GM21390 (cell line): ENCODE measurements around the gene MCM3AP.
"Not testable (repeated sequence)": the region's sequence is repeated elsewhere in the genome, so short reads cannot be mapped to it uniquely, and the experiment has no call there.

Experiments
- ATAC-seq: cut with Tn5 transposase; IDR thresholded peaks from one replicate; pipeline ENCODE4 v1.9.1; 2021; ENCODE audit not compliant: unreplicated experiment

The MCM3AP gene

GRCh38 chr21:46207006-46207919 is 78.1 kb downstream of the MCM3AP start:
- ATAC-seq, result no peak

DNA sequence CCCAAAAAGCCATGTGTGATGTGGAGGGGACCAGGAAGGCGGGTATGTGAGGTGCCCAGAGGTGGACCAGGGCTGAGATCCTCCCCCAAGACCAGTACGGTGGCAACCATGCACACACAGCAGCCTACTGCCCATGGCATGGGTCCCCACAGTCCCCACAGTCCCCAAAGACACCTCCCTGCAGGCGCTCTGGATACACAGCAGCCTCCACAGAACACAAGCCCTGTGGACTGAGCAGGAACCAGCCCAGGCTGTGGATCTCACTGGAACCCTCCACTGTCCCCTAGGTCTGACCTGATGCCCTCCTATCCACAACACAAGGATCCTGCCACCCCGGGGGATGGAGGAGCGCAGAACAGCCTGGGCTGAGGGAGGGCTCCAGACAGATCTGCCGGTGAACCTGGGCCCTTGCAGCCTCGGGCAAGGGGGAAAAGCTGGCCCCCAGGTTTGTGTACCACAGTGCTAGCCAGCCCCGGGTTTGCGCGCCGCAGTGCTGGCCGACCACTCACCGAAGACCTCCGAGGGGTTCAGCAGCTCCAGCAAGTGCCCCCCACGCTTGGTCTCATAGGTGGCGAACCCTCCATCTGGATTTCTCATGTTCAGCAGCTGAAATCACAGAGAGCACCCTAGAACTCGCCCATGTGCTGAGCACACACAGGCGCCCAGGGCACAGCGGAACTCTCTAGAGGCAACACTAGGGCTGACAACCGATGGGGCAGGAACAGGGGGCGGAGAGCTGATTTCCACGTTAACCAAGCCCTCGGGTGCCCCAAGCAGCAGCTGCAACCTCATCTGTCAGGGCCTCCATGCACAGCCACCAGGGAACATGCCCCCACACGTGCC is 79.0 kb downstream of the MCM3AP start:
- no peak for ATAC-seq

DNA sequence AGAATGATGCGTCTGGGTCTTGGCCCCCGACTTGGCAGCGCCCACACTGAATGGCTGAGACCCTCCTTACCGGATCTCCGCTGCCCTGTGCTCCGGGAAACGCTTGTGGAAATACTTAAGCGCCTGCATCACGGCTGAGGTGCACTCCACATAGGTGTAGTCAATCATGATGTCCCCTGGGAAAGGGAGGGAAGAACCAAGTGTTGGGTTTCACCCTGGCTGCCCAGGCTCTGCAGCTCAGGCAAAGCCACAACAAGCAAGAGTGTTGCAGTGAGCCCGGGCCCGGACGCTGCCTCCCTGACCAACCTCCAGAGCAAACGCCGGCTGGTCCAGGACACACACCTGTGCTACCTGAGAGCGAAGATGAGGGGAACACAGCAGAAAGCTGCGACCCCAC is 79.6 kb downstream of the MCM3AP start:
- ATAC-seq, result no peak

DNA sequence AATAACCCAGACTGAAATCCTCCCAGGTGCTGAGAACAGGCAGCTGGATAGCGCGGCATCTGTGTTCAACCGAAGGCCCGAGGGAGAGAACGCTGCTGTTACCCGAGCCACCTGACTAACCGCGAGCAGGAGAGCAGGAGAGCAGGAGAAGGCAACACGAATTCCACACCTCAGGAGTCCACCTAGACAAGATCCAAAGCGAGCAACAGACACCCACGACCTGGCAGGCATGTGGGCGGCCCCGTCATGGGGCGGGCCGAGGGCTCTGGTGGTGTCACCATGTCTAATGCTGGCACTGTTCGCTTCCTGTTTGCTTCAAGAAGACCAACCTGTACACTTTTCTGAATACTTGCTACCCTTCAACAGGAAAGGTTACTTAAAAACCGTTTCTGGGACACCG is 80.2 kb downstream of the MCM3AP start:
- no peak for ATAC-seq

- ATAC-seq, result no peak
These were observed 82.2 kb downstream of the MCM3AP start for GRCh38 chr21:46203203-46203600.

DNA sequence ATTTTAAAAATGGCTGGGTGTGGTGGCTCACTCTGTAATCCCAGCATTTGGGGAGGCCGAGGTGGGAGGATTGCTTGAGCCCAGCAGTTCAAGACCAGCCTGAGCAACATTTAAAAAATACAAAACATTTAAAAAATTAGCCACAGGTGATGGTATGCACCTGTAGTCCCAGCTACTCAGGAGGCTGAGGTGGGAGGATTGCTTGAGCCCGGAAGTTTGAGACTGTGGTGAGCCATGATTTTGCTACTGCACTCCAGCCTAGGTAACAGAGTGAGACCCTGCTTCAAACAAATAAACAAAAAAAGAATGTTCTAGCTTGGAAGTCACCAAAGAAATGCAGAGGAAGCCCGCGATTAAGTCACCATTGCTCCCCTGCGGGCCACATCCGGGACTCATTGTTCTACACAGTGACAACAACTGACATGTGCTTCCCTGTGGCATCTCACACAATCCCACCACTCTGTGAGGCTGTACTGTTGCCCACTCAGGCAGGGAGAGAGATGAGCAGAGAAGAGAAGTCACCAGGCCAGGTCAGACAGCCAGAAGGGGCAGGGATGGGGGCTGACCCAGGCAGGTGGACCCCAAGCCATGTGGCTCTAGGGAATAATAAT is 82.7 kb downstream of the MCM3AP start:
- ATAC-seq, result no peak

DNA sequence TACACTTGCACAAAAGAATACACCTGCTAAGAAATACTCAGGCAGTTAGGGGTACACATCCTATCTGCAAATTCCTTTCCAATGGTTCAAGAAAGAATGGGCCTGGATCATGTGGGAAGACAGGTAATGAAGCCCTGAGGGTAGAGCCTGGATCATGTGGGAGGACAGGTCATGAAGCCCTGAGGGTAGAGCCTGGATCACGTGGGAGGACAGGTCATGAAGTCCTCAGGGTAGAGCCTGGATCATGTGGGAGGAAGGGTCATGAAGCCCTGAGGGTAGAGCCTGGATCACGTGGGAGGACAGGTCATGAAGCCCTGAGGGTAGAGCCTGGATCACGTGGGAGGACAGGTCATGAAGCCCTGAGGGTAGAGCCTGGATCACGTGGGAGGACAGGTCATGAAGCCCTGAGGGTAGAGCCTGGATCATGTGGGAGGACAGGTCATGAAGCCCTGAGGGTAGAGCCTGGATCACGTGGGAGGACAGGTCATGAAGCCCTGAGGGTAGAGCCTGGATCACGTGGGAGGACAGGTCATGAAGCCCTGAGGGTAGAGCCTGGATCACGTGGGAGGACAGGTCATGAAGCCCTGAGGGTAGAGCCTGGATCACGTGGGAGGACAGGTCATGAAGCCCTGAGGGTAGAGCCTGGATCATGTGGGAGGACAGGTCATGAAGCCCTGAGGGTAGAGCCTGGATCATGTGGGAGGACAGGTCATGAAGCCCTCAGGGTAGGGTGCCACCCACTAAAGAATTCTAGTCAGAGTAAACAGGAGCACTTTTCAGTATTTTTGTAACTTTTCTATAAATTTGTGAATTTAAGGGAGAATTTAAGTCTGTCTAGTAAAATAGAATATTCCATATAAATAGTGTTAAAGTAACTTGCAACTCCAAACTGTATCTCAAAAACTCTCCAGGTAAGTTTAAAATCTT is 84.3 kb downstream of the MCM3AP start:
- ATAC-seq, result not testable (repeated sequence)

GRCh38 chr21:46199436-46200373 is 85.7 kb downstream of the MCM3AP start:
- ATAC-seq, result no peak

DNA sequence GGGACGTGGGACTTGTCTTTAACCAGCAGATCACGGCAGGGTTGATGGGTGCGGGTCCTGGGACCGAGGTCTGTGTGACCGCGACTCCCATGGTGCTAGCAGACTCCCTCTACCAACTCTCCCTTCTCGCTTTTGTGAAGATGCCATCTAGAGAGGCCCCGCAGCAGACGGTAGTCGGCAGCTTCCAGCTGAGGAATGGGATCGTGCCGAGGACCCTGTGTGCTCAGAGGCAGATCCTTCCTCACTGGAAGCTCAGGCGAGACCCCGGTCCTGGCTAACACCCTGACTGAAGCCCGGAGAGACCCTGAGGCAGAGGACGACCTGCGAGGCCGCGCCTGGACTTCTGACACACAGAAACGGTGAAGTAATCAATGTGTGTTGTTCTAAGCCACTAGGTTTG is 88.7 kb downstream of the MCM3AP start:
- no peak for ATAC-seq

- ATAC-seq, result no peak
These were observed 89.7 kb downstream of the MCM3AP start for GRCh38 chr21:46195595-46196195.

DNA sequence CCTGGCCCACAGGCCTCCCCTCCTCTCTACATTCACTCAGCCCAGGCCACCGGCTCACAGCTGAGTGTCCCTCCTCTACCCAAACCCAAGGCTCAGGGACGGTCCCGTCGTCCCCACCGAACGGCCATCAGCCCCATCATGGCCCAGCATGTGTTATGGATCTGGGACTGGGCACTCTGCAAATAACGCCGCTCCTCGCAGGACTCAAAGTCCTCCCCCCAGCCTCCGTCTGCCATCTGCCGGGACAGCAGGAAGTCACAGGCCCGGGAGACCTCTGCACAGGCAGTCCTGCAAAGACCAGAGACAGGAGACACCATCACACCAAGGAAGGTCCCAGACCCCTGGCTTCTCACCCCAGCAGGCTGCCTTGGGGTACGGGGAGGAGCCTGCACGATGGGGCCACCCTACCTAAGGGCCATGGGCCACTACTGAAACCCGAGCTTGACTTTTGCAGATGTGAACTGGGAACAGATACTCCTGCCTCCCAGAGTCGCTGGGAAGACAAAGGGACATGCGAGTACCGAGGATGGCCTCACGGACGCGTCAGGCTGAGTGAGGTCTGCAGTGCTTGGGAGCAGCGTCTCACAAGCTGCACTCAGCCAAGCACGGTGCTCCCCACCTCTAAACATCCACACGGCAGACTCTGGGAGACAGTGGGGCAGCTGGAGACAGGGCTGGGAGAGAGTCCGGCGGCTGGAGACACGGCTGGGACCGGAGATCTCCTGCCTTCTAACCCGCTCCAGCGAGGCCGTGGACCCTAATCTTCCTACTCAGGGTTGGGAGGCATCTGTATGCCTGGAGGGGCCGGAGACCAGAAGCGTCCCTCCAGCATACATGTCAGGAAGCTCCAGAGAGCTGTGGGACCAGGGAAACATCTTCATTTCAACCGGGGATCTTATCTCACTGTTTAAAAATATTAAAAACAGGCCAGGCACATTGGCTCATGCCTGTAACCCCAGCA is 90.8 kb downstream of the MCM3AP start:
- no peak for ATAC-seq

DNA sequence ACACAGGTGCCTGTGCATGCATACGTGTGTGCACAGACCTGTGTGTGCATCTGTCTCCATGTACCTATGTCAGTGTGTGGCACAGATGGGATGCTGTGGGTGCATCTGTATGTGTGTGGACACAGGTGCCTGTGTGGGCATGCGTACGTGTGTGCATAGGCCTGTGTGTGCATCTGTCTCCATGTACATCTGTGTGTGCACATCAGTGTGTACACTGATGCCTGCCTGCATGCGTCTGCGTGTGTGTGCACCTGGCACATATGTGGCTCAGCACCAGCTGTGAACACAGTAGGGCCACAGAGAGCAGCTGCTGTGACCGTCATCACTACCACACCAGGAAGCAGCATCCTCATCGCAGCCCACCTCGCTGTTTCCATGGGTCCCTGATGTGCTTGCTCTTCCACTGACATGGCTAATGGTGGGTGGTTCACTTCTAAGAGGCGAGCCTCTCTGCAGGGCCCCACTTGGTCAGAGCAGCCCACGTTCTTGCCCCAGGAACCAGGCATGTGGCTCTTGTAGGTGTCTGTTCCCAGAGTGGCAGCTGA is 91.5 kb downstream of the MCM3AP start:
- no peak for ATAC-seq

GRCh38 chr21:46191686-46192575 is 93.5 kb downstream of the MCM3AP start:
- no peak for ATAC-seq

GRCh38 chr21:46191257-46191685 is 94.1 kb downstream of the MCM3AP start:
- no peak for ATAC-seq

DNA sequence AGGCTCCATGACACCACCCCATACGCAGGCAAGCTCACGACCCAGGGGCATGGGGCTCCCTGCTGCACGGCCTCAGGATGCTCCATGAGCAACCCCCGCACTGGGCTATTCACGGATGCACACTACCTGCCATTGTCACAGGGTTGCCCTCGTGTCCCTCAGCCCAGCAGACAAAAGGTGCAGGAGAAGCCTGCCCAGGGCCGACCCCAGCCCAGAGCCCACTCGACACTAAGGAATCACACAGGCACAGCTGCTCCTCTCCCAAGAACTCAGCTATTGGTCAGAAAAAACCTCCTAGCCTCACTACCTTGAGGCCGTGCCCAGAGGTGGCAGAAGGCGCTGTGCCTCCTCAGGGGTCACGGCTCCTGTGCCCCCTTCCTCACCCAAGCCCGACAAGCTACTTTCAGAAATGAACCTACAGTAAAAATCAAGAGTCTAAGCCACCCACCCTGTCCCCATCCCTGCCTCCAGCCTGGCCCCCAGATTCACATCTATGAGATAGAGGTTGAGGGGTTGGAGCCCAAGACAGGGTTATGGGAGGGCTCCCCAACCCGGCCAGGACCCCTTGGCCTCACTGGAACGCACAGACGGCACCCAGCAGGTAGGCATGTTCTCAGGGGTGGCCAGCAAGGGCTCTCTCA is 94.8 kb downstream of the MCM3AP start:
- no peak for ATAC-seq

- no peak for ATAC-seq
These were observed 95.4 kb downstream of the MCM3AP start for GRCh38 chr21:46189959-46190490.
